Cerebellar cortex (tissue), 1 donor: ENCODE data around the gene SORCS3.

Experiments used
- DNase-seq: peaks from one replicate; pipeline ENCODE4 v3.0.0-alpha.2; 2015; ENCODE audit warnings: low spot score

The SORCS3 gene

GRCh38 chr10:105109164-105109563 is 468.1 kb downstream of the SORCS3 start:
- DNase-seq = no peak

GRCh38 chr10:105112862-105113261 is 471.8 kb downstream of the SORCS3 start:
- DNase-seq = no peak

GRCh38 chr10:105113666-105114065 is 472.6 kb downstream of the SORCS3 start:
- no peak for DNase-seq

GRCh38 chr10:105121743-105122142 is 480.7 kb downstream of the SORCS3 start:
- DNase-seq = no peak

GRCh38 chr10:105128111-105128510 is 487.0 kb downstream of the SORCS3 start:
- DNase-seq = no peak

GRCh38 chr10:105138358-105138757 is 497.3 kb downstream of the SORCS3 start:
- no peak for DNase-seq

- DNase-seq = no peak
These were observed 498.3 kb downstream of the SORCS3 start for GRCh38 chr10:105139363-105139896.

- DNase-seq = no peak
These were observed 499.5 kb downstream of the SORCS3 start for GRCh38 chr10:105140600-105140999.

GRCh38 chr10:105145711-105146110 is 504.6 kb downstream of the SORCS3 start:
- no peak for DNase-seq

GRCh38 chr10:105146436-105146835 is 505.3 kb downstream of the SORCS3 start:
- DNase-seq = no peak

- DNase-seq = no peak
These were observed 507.4 kb downstream of the SORCS3 start for GRCh38 chr10:105148456-105148855.

GRCh38 chr10:105148921-105149320 is 507.8 kb downstream of the SORCS3 start:
- DNase-seq = no peak

GRCh38 chr10:105149371-105149891 is 508.3 kb downstream of the SORCS3 start:
- DNase-seq = no peak

GRCh38 chr10:105150259-105150880 is 509.3 kb downstream of the SORCS3 start:
- no peak for DNase-seq

GRCh38 chr10:105154736-105155135 is 513.6 kb downstream of the SORCS3 start:
- DNase-seq = no peak

- DNase-seq = no peak
These were observed 518.2 kb downstream of the SORCS3 start for GRCh38 chr10:105159268-105159667.

- DNase-seq = no peak
These were observed 520.1 kb downstream of the SORCS3 start for GRCh38 chr10:105161149-105161548.

- DNase-seq = no peak
These were observed 520.7 kb downstream of the SORCS3 start for GRCh38 chr10:105161767-105162166.

GRCh38 chr10:105170521-105170920 is 529.4 kb downstream of the SORCS3 start:
- DNase-seq = no peak

- DNase-seq = no peak
These were observed 530.9 kb downstream of the SORCS3 start for GRCh38 chr10:105171945-105172344.

- no peak for DNase-seq
These were observed 540.5 kb downstream of the SORCS3 start for GRCh38 chr10:105181626-105182025.

- peak; percentile 1 for DNase-seq
These were observed 542.4 kb downstream of the SORCS3 start for GRCh38 chr10:105183536-105183935.

- DNase-seq = no peak
These were observed 544.1 kb downstream of the SORCS3 start for GRCh38 chr10:105185161-105185560.

GRCh38 chr10:105187243-105187642 is 546.2 kb downstream of the SORCS3 start:
- DNase-seq = peak; percentile 5
